Uterus (tissue), 4 donors: Measurements from ENCODE around the gene CENPVL1. TPM values are rescaled to one million over a fixed set of nuclear protein-coding genes. Genes with fewer than 3 reads are reported as not detected.

Experiments
- DNase-seq, 2 donors: peaks; one replicate each; pipeline ENCODE4 v3.0.0-alpha.2; 2019 to 2020
- H3K27ac ChIP-seq, 2 donors: fragments of 200-600 bp; sonication (generic); 1 replicate in 1 of 2; 2 replicates in 1 of 2; pipeline ENCODE4 v1.5.1; 2016 to 2018
- H3K27me3 ChIP-seq, 2 donors: fragments of 200-600 bp; sonication (generic); one replicate each; pipeline ENCODE4 v1.5.1; 2018 to 2019; ENCODE audit warnings: control low read depth in 1 of 2
- H3K36me3 ChIP-seq, 2 donors: fragments of 200-600 bp; sonication (generic); one replicate each; pipeline ENCODE4 v1.5.1; 2019; ENCODE audit warnings: control low read depth in 1 of 2
- H3K4me1 ChIP-seq, 2 donors: fragments of 200-600 bp; sonication (generic); one replicate each; pipeline ENCODE4 v1.5.1; 2018 to 2019; ENCODE audit warnings: control low read depth in 1 of 2
- H3K4me3 ChIP-seq, 2 donors: fragments of 200-600 bp; sonication (generic); 1 replicate in 1 of 2; 2 replicates in 1 of 2; pipeline ENCODE4 v1.5.1; 2018 to 2019; ENCODE audit warnings: mild to moderate bottlenecking in 1 of 2
- H3K9me3 ChIP-seq, 2 donors: fragments of 200-600 bp; sonication (generic); one replicate each; pipeline ENCODE4 v1.5.1; 2019; ENCODE audit warnings: control low read depth in 1 of 2
- CTCF ChIP-seq, 4 experiments: fragments of 200-600 bp in 2 of 4; fragments of 450-650 bp in 2 of 4; sonication (generic) in 2 of 4; IDR thresholded peaks; one replicate each; pipeline ENCODE4 v1.5.1; 2016 to 2019; ENCODE audit warnings: antibody characterized with exemption in 4 of 4, mild to moderate bottlenecking in 2 of 4, moderate library complexity in 1 of 4
- POLR2A ChIP-seq, 2 donors: fragments of 450-650 bp; IDR thresholded peaks; one replicate each; pipeline ENCODE4 v1.6.1; 2016; ENCODE audit warnings: antibody characterized with exemption in 2 of 2, mild to moderate bottlenecking in 1 of 2, moderate library complexity in 1 of 2
- intact Hi-C: fragments of 100-400 bp; cut with DNase I; formaldehyde crosslinking; loops from one replicate; pipeline ENCODE4 v1.15.1; 2023; ENCODE audit warnings: low total_unique reads
- total RNA-seq, 4 donors: library from RNA; depleted of rRNA in 3 of 4; stranded (reverse); fragments of >200 nt in 3 of 4; gene quantifications; one replicate each; pipeline versions ENCODE4 v1.1.0 to v1.2.4, GENCODE V29; 2014 to 2023
- donor health status: DM: yes; HTN: yes; CAD: no.

The CENPVL1 gene
- total RNA-seq, 4 donors from 2014 or later: not detected

GRCh38 chrX:51743179-51743957 is 33.1 kb downstream of the CENPVL1 start, which contains the start of gene GSPT2:
Gene GSPT2 (plus strand): TSS chrX:51743442. CDS start chrX:51743627, 185 bp downstream.
- no peak for TF ChIP-seq CTCF (IDR thresholded peaks at IDR 0.05)
- no peak for TF ChIP-seq POLR2A (IDR thresholded peaks at IDR 0.05)
- H3K27me3 ChIP-seq: no peaks in the 10 kb centered on the region
- H3K4me1 ChIP-seq: no peaks in the 10 kb centered on the region
- peak; percentile 63 for DNase-seq
- peak within 1 kb of the TSS; percentile 60 to 75 for H3K27ac ChIP-seq
- peaks cover 0 to 4% of the 10 kb centered on the region in 2 donors for H3K9me3 ChIP-seq
- intact Hi-C loops: no loop called here
- H3K4me3 ChIP-seq: peak within 1 kb of the TSS; percentile 41 to 60
- H3K36me3 ChIP-seq: no peaks in the 10 kb centered on the region

GRCh38 chrX:51747671-51748070 is 37.4 kb downstream of the CENPVL1 start:
- Histone ChIP-seq H3K9me3 (peaks cover 0 to 4% of the 10 kb centered on the region in 2 donors), H3K27me3 (no peaks in the 10 kb centered on the region)

GRCh38 chrX:51759055-51759839 is 48.9 kb downstream of the CENPVL1 start:
- Histone ChIP-seq H3K4me1 (no peaks in the 10 kb centered on the region), H3K27ac (no peak overlapping the region), H3K27me3 (peaks cover 0 to 10% of the 10 kb centered on the region in 2 donors), H3K9me3 (no peaks in the 10 kb centered on the region), H3K36me3 (peaks cover 0 to 7% of the 10 kb centered on the region in 2 donors), H3K4me3 (no peak overlapping the region)
- intact Hi-C loops: no loop called here
- TF ChIP-seq CTCF (IDR thresholded peaks at IDR 0.05): no peak
- TF ChIP-seq POLR2A (IDR thresholded peaks at IDR 0.05): no peak
- no peak for DNase-seq

More at GRCh38 chrX:51747671-51748070, 37.4 kb downstream of the CENPVL1 start:
- H3K27ac ChIP-seq: no peak overlapping the region
- TF ChIP-seq POLR2A (IDR thresholded peaks at IDR 0.05): no peak
- TF ChIP-seq CTCF (IDR thresholded peaks at IDR 0.05): no peak
- H3K4me1 ChIP-seq: no peaks in the 10 kb centered on the region
- no peak for DNase-seq
- H3K36me3 ChIP-seq: no peaks in the 10 kb centered on the region
- intact Hi-C loops: no loop called here
- H3K4me3 ChIP-seq: no peak overlapping the region

- TF ChIP-seq POLR2A (IDR thresholded peaks at IDR 0.05): no peak
- TF ChIP-seq CTCF (IDR thresholded peaks at IDR 0.05): no peak
- intact Hi-C loops: no loop called here
- peaks cover 0 to 7% of the 10 kb centered on the region in 2 donors for H3K36me3 ChIP-seq
Observed at GRCh38 chrX:51760657-51761056, 50.3 kb downstream of the CENPVL1 start.

More at GRCh38 chrX:51760657-51761056, 50.3 kb downstream of the CENPVL1 start:
- H3K27ac ChIP-seq: no peak overlapping the region
- H3K4me3 ChIP-seq: no peak overlapping the region
- no peaks in the 10 kb centered on the region for H3K9me3 ChIP-seq
- no peaks in the 10 kb centered on the region for H3K27me3 ChIP-seq
- no peak for DNase-seq
- H3K4me1 ChIP-seq: no peaks in the 10 kb centered on the region

Other genes with a start within 250 kb of the CENPVL1 start
- gene NUDT11, start 213.9 kb upstream of the CENPVL1 start, total RNA-seq: 10 to 100 TPM in 2 of 4 donors, 1 to 10 TPM in 2; 1.8 to 21.1 (median 7.8) TPM
- gene CENPVL3, start 91.6 kb upstream of the CENPVL1 start, total RNA-seq: under 1 TPM in 1 of 4 donors, not detected in 3; 0.21 TPM
- not detected for gene CENPVL2, start 27.7 kb upstream of the CENPVL1 start, total RNA-seq
- gene GSPT2, start 32.9 kb downstream of the CENPVL1 start, total RNA-seq: 10 to 100 TPM in 2 of 4 donors, 1 to 10 TPM in 1, under 1 TPM in 1; 0.26 to 19.7 (median 7.3) TPM
- 100 to 1,000 TPM in 1 of 4 donors, 10 to 100 TPM in 3; 27.9 to 164 (median 55.2) TPM for gene MAGED1, start 183.1 kb downstream of the CENPVL1 start, total RNA-seq